SJSA1 (cell line): ENCODE results near the gene HAUS5. TPM values are rescaled to one million over a fixed set of nuclear protein-coding genes. Genes with fewer than 3 reads are reported as not detected.

Source experiments
- DNase-seq, 2 experiments: peaks; one replicate each; pipeline ENCODE4 v3.0.0-alpha.2; 2015 to 2020; ENCODE audit warnings: low spot score in 2 of 2, low read depth in 1 of 2
- H3K27ac ChIP-seq: fragments of 250-450 bp; sonication (Bioruptor Pico); 2 replicates; pipeline ENCODE4 v1.5.1; 2020; ENCODE audit warnings: mild to moderate bottlenecking, moderate library complexity
- H3K27me3 ChIP-seq: fragments of 250-450 bp; sonication (Bioruptor Pico); replicated peaks from 2 replicates; pipeline ENCODE4 v1.5.1; 2020; ENCODE audit warnings: mild to moderate bottlenecking, moderate library complexity
- H3K36me3 ChIP-seq: fragments of 250-450 bp; sonication (Bioruptor Pico); 2 replicates; pipeline ENCODE4 v1.5.1; 2020; ENCODE audit warnings: mild to moderate bottlenecking
- H3K4me1 ChIP-seq: fragments of 250-450 bp; sonication (Bioruptor Pico); replicated peaks from 2 replicates; pipeline ENCODE4 v1.6.1; 2021; ENCODE audit warnings: mild to moderate bottlenecking
- H3K4me3 ChIP-seq: fragments of 250-450 bp; sonication (Bioruptor Pico); 2 replicates; pipeline ENCODE4 v1.5.1; 2020; ENCODE audit warnings: mild to moderate bottlenecking
- H3K9me3 ChIP-seq: fragments of 250-450 bp; sonication (Bioruptor Pico); replicated peaks from 2 replicates; pipeline ENCODE4 v1.5.1; 2020; ENCODE audit warnings: mild to moderate bottlenecking
- total RNA-seq: library from RNA; depleted of rRNA; stranded (reverse); fragments of >200 nt; shearing (Covaris generic); gene quantifications from 2 replicates; pipeline ENCODE4 v1.2.3, GENCODE V29; 2014

Gene HAUS5
- total RNA-seq, 1 experiment from 2014 or later = 15.2 TPM

DNA sequence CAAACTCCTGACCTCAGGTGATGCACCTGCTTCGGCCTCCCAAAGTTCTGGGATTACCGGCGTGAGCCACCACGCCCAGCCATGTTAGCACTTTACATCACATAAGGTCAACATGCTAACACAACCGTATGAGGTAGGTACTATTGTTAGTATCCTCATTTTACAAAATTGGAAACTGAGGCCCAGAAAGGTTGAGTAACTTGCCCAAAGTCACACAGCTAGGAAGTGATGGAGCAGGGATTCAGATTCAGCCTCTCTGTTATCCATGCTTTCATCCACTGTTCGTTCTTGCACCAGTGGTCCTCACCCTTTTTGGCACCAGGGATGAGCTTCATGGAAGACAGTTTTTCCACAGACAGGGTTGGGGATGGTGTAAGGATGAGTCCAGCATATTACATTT, 44.2 kb downstream of the HAUS5 start:
- H3K4me1 ChIP-seq = no peaks in the 10 kb centered on the region
- peaks cover 68% of the 10 kb centered on the region for H3K36me3 ChIP-seq
- no peak overlapping the region for H3K4me3 ChIP-seq
- no peaks in the 10 kb centered on the region for H3K27me3 ChIP-seq
- no peak overlapping the region for H3K27ac ChIP-seq
- no peaks in the 10 kb centered on the region for H3K9me3 ChIP-seq
- no peak for DNase-seq

DNA sequence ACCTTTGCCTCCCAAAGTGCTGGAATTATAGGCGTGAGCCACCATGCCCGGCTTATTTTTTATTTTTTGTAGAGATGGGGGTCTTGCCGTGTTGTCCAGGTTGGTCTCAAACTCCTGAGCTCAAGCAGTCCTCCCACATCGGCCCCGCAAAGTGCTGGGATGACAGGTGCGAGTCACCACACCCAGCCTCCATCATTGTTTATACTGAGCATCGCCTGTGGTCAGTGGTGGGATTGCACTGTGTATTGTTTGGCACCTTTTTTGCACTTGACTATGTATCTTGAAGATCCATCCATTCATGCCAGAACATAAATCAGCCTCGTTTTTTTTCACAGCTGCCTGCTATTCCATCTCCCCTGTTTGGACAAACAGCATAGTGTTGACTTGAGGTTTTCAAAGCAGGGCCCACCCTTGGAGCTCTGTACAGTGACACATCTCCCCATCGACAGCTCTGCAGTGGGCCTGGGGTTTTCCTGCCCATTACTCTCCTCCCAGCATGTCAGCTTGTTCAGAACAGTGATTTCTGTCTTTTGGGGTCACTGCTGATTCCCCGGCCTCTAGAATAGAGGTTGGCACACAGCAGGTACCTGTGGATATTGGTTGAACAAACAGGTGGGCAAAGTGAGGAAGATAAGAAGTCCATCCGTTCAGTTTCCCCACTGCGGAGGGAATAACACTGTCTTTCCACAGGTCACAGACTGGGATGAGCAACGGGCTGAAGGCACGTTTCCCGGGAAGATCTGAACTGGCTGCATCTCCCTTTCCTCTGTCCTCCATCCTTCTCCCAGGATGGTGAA, 45.6 kb downstream of the HAUS5 start:
- peaks cover 67% of the 10 kb centered on the region for H3K36me3 ChIP-seq
- no peak overlapping the region for H3K4me3 ChIP-seq
- DNase-seq = no peak
- H3K9me3 ChIP-seq = no peaks in the 10 kb centered on the region
- H3K27me3 ChIP-seq = no peaks in the 10 kb centered on the region
- no peaks in the 10 kb centered on the region for H3K4me1 ChIP-seq
- no peak overlapping the region for H3K27ac ChIP-seq

DNA sequence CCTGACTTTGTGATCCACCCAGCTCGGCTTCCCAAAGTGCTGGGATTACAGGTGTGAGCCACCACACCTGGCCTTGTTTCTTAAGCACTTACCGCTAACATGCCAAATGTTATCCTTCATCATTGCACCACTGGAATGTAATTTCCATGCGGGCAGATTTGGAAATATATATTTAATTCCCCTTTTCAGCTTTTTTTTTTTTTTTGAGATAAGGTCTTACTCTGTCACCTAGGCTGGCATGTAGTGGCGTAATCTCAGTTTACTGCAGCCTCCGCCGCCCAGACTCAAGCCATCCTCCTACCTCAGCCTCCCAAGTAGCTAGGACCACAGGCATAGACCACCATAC, 49.4 kb downstream of the HAUS5 start:
- H3K27me3 ChIP-seq = no peaks in the 10 kb centered on the region
- no peak for DNase-seq
- H3K27ac ChIP-seq = no peak overlapping the region
- H3K9me3 ChIP-seq = no peaks in the 10 kb centered on the region
- H3K4me3 ChIP-seq = no peak overlapping the region
- H3K36me3 ChIP-seq = peaks cover 55% of the 10 kb centered on the region
- no peaks in the 10 kb centered on the region for H3K4me1 ChIP-seq

DNA sequence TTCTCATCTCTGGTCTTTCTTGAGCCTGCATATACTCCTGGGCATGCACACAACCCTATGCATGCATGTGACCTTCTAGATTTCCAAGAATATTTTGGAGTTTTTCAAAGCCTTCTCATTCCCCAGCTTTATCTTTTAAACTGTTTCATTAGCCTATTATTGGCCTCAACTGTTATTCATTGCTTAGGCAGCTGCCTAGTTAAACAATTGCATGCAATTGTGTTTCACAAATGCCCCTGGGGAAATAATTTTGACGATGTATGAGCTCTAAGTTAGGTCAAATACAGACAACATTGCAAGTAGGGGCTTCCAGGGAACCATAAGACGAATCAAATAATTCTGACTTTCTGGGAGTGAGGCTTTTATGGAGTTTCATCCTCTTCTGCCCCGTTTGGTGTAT, 51.4 kb downstream of the HAUS5 start:
- Histone ChIP-seq H3K36me3 (peaks cover 41% of the 10 kb centered on the region), H3K9me3 (no peaks in the 10 kb centered on the region), H3K4me3 (no peak overlapping the region), H3K27ac (no peak overlapping the region), H3K27me3 (no peaks in the 10 kb centered on the region), H3K4me1 (no peaks in the 10 kb centered on the region)
- no peak for DNase-seq

DNA sequence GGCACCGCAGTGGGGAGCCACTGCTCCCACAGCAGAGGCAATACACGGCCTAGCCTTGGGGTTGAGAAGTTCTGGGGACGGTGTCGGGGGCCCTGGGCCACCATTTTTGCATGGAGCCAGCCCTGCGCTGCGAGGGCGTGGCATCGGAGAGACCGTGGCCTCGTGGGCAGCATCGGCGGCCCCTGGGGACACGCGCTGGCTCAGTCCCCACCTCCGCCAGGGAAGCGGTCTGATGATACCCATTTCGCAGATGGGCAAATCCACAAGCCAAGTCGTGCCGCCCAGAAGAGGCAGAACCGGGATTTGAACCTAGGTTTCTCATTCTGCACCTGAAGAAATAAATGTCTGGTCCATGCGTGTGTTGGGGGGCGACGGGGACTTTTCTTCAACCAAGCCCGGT, 52.6 kb downstream of the HAUS5 start:
- H3K4me3 ChIP-seq = no peak overlapping the region
- no peaks in the 10 kb centered on the region for H3K4me1 ChIP-seq
- H3K9me3 ChIP-seq = no peaks in the 10 kb centered on the region
- H3K27me3 ChIP-seq = no peaks in the 10 kb centered on the region
- no peak for DNase-seq
- H3K27ac ChIP-seq = no peak overlapping the region
- peaks cover 32% of the 10 kb centered on the region for H3K36me3 ChIP-seq

DNA sequence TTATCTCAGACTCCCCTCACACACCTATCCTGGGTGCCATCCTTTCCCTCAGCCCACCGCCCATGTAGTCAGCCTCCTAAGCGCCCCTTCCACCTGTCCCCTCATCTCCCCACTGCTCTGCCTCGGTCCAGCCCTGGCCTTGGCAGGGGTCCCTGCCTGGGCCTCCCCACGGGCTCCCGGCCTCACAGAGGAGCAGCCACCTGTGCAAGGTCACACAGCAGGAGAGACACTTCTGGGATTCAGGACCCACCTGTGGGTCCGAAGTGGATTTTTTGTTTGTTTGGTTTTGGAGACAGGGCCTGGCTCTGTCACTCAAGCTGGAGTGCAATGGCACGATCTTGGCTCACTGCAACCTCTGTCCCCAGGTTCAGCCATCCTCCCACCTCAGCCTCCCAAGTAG, 53.1 kb downstream of the HAUS5 start:
- Histone ChIP-seq H3K9me3 (no peaks in the 10 kb centered on the region), H3K27me3 (no peaks in the 10 kb centered on the region), H3K4me1 (no peaks in the 10 kb centered on the region), H3K36me3 (peaks cover 28% of the 10 kb centered on the region), H3K27ac (no peak overlapping the region), H3K4me3 (no peak overlapping the region)
- no peak for DNase-seq

DNA sequence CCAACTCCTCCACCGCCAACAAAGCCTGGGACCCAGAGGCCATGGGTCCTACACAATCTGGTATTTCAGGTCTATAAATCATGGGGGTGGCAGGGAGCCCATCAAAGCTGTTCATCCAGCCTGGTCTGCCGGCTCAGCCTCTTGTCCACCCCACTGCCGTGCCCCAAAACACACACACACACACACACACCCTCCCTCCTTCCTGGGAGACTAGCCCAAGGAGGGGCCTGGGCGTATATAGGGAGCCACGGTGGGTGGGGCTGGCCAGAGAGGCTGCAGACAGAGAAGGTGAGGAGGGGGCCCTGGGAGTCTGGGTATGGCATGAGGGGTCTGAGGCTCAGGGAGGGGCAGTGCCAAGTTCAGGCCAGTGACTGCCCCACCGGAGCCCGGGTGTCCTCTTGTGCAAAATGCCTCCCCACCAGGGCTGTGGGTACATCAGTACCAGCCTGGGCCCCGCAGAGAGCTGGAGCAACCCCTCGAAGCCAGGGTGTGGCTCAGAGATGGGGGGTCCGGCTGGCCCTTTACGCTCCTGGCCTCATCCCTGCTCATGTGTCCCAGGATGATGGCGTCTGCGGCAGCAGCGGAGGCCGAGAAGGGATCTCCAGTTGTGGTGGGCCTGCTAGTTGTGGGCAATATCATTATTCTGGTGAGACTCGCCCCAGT, 53.8 kb downstream of the HAUS5 start, which contains the start of gene UPK1A:
Gene UPK1A (plus strand): TSS at position 267 of the 663 bp plus-strand sequence. CDS start 296 bp downstream, at position 563.
- no peaks in the 10 kb centered on the region for H3K4me1 ChIP-seq
- H3K36me3 ChIP-seq = peaks cover 28% of the 10 kb centered on the region
- H3K4me3 ChIP-seq = no peak within 1 kb of the TSS
- 0 out of 2 replicates have a peak, but pooled peaks cover 3% of the 10 kb centered on the region for H3K27me3 ChIP-seq
- no peak for DNase-seq
- no peaks in the 10 kb centered on the region for H3K9me3 ChIP-seq
- no peak within 1 kb of the TSS for H3K27ac ChIP-seq

DNA sequence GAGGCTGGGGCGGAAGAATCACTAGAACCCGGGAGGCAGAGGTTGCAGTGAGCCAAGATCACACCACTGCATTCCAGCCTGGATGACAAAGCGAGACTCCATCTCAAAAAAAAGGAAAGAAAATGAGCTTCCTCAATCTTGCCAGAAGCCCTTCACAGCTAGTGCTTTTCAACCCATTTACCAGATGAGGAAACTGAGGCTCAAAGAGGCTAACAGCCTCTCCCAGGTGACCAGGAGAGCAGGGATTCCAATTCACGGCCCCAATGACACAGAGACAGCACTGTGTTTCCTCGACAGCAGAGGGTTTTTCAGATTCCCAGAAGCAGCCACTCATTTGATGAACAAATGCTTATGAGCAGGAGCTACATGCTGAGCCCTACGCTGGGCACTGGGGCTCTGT, 57.0 kb downstream of the HAUS5 start:
- Histone ChIP-seq H3K27me3 (peaks cover 8% of the 10 kb centered on the region), H3K9me3 (no peaks in the 10 kb centered on the region), H3K27ac (no peak overlapping the region), H3K36me3 (peaks cover 10% of the 10 kb centered on the region), H3K4me1 (peaks cover 6% of the 10 kb centered on the region; the same call in 1 of the 2 replicates), H3K4me3 (no peak overlapping the region)
- DNase-seq = no peak

DNA sequence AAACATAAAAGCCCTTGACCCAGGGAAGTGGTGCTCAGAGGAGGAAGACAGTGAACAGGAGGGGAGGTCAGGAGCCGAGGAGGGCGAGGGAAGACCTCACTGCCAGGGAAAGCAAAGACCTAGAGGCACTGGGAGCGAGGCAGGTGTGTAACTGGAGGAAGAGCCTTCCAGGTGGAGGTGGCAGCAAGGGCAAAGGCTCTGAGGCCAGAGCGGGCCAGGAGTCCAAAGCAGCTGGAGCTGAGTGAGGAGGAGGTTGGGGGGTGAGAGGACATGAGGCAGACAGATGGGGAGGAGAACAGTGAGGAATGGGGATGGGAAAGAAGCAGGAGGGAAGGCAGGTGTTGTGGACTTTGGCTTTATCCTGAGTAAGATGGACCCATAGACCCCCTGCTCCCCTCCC, 57.4 kb downstream of the HAUS5 start:
- H3K4me1 ChIP-seq = peaks cover 6% of the 10 kb centered on the region; the same call in 1 of the 2 replicates
- no peaks in the 10 kb centered on the region for H3K9me3 ChIP-seq
- H3K27ac ChIP-seq = no peak overlapping the region
- H3K27me3 ChIP-seq = peaks cover 8% of the 10 kb centered on the region
- no peak for DNase-seq
- H3K4me3 ChIP-seq = no peak overlapping the region
- peaks cover 7% of the 10 kb centered on the region for H3K36me3 ChIP-seq

DNA sequence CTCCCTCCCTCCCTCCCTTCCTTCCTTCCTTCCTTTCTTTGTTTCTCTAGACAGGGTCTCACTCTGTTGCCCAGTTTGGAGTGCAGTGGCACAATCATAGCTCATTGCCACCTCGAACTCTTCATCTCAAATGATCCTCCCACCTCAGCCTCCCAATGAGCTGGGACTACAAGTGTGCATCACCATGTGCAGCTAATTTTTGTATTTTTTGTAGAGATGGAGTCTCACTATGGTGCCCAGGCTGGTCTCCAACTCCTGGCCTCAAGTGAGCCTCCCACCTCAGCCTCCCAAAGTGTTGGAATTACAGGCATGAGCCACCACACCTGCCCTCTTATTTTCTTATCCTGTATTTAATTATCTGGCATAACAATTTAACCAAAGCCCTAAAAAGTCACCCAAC, 58.2 kb downstream of the HAUS5 start:
- no peak for DNase-seq
- Histone ChIP-seq H3K27ac (no peak overlapping the region), H3K4me1 (peaks cover 6% of the 10 kb centered on the region; the same call in 1 of the 2 replicates), H3K9me3 (no peaks in the 10 kb centered on the region), H3K4me3 (no peak overlapping the region), H3K36me3 (peaks cover under 1% of the 10 kb centered on the region; the same call in 1 of the 2 replicates), H3K27me3 (peaks cover 8% of the 10 kb centered on the region)

DNA sequence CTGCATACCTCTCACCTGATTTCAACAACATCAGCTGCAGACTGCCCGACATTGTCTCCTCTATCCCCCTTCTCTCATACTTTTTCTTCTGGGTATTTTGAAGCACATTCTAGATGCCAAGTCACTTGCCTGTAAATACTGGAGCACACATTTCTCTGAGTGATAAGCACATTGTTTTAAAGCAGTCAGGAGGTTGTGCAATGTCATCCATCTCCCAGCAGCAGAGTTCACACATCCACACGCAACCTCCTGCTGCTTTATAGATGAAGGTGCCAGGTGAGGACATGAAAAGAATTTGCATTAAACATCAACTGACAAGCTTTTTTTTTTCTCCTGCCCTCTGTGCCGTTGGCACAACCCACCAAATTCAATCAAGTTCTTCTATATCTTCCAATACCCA, 59.3 kb downstream of the HAUS5 start:
- H3K27me3 ChIP-seq = peaks cover 8% of the 10 kb centered on the region
- no peak for DNase-seq

DNA sequence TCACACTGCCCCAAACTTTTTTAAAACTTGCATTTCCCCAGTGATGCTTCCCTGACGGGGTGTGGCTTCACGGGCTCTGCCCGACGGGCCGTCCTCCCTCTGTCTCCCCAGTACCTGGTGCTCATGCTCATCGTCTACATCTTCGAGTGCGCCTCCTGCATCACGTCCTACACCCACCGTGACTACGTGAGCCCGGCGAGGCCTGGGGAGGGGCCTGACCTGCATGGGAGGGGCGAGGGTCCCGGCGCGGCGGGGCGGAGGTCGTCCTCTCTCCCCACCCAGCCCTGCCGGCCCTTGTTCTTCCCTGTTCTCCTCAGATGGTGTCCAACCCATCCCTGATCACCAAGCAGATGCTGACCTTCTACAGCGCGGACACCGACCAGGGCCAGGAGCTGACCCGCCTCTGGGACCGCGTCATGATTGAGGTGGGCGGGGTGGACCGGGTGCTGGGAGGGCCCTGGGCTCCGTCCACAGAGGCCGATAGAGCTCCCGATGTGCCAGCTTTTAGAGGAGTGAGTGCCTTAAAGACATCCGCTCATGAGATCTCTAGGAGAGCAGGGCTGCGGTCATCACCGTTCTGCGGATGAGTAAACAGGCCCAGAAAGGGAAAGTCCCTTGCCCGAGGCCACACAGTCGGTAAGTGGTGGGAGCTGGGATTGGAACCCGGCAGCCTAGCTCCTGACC, 60.7 kb downstream of the HAUS5 start:
- no peaks in the 10 kb centered on the region for H3K36me3 ChIP-seq
- peak; percentile 39 to 59 for DNase-seq
- H3K9me3 ChIP-seq = no peaks in the 10 kb centered on the region
- H3K4me3 ChIP-seq = peak overlapping the region; percentile 19
- H3K27ac ChIP-seq = no peak overlapping the region
- peaks cover 6% of the 10 kb centered on the region; the same call in 1 of the 2 replicates for H3K4me1 ChIP-seq
- peaks cover 8% of the 10 kb centered on the region for H3K27me3 ChIP-seq

More for the DNA sequence above, 59.3 kb downstream of the HAUS5 start:
- Histone ChIP-seq H3K4me3 (no peak overlapping the region), H3K36me3 (no peaks in the 10 kb centered on the region), H3K9me3 (no peaks in the 10 kb centered on the region), H3K27ac (no peak overlapping the region), H3K4me1 (peaks cover 6% of the 10 kb centered on the region; the same call in 1 of the 2 replicates)
